Gastrocnemius medialis (tissue), 4 donors: ENCODE data around the gene TNFRSF12A.

ENCODE experiments used
- CTCF ChIP-seq, 5 experiments: fragments of 450-650 bp in 3 of 5; fragments of 200-600 bp in 2 of 5; sonication (generic) in 2 of 5; IDR thresholded peaks in 4 of 5; conservative IDR thresholded peaks in 1 of 5; 1 replicate in 4 of 5; 2 replicates in 1 of 5; pipeline ENCODE4 v1.5.1; 2016 to 2019; ENCODE audit warnings: antibody characterized with exemption in 5 of 5, mild to moderate bottlenecking in 3 of 5, moderate library complexity in 3 of 5
- POLR2A ChIP-seq, 2 donors: fragments of 450-650 bp; IDR thresholded peaks; one replicate each; pipeline ENCODE4 v1.6.1; 2017; ENCODE audit warnings: antibody characterized with exemption in 2 of 2, mild to moderate bottlenecking in 2 of 2, moderate library complexity in 2 of 2

GRCh38 chr16:3009568-3010390 is 10.4 kb upstream of the TNFRSF12A start:
- TF ChIP-seq POLR2A (IDR thresholded peaks at IDR 0.05), result no peak
- no peak for TF ChIP-seq CTCF (IDR thresholded peaks at IDR 0.05 in 4 of 5, conservative IDR thresholded peaks at IDR 0.05 in 1 of 5)
